Glutamatergic neuron (in vitro differentiated cells): Measurements from ENCODE around the gene PRKCE. TPM values are rescaled to one million over a fixed set of nuclear protein-coding genes. Genes with fewer than 3 reads are reported as not detected.

Source experiments
- DNase-seq: peaks from one replicate; pipeline ENCODE4 v3.0.0; 2022
- H3K27ac Mint-ChIP-seq: one replicate; pipeline ENCODE4 v1.8.0; 2020; ENCODE audit warnings: mild to moderate bottlenecking, mixed read lengths, inconsistent platforms; ENCODE audit not compliant: unreplicated experiment
- H3K27me3 Mint-ChIP-seq: one replicate; pipeline ENCODE4 v1.8.0; 2020; ENCODE audit warnings: mild to moderate bottlenecking, moderate library complexity, mixed read lengths, inconsistent platforms; ENCODE audit not compliant: unreplicated experiment
- H3K36me3 Mint-ChIP-seq: one replicate; pipeline ENCODE4 v1.8.0; 2020; ENCODE audit warnings: mild to moderate bottlenecking, mixed read lengths, inconsistent platforms; ENCODE audit not compliant: unreplicated experiment
- H3K4me1 Mint-ChIP-seq: one replicate; pipeline ENCODE4 v1.8.0; 2020; ENCODE audit warnings: mild to moderate bottlenecking, low read depth, mixed read lengths, inconsistent platforms; ENCODE audit not compliant: unreplicated experiment
- H3K4me3 Mint-ChIP-seq: one replicate; pipeline ENCODE4 v1.8.0; 2020; ENCODE audit warnings: mild to moderate bottlenecking, mixed read lengths, inconsistent platforms; ENCODE audit not compliant: unreplicated experiment
- H3K9me3 Mint-ChIP-seq: one replicate; pipeline ENCODE4 v1.8.0; 2020; ENCODE audit warnings: mild to moderate bottlenecking, moderate library complexity, mixed read lengths, inconsistent platforms; ENCODE audit not compliant: unreplicated experiment
- total RNA-seq: library from RNA; stranded (reverse); fragmentation: NEBNext Ultra II Directional; extraction: Animal tissue kit (Norgen Biotek cat#: 25700); gene quantifications from one replicate; pipeline ENCODE4 v1.2.1, GENCODE V29; 2021; ENCODE audit not compliant: unreplicated experiment
- TF ChIP-seq, protein P1 (sequence below): fragments of 200-600 bp; sonication (generic); IDR thresholded peaks from one replicate; pipeline ENCODE4 v1.5.0; 2021; ENCODE audit not compliant: partially characterized antibody, unreplicated experiment

The PRKCE gene
- total RNA-seq, 1 donor from 2014 or later, result 74.8 TPM

GRCh38 chr2:45984896-45985473, 333.5 kb downstream of the PRKCE start:
- H3K27ac Mint-ChIP-seq, result no peak overlapping the region
- TF ChIP-seq, protein P1, sequence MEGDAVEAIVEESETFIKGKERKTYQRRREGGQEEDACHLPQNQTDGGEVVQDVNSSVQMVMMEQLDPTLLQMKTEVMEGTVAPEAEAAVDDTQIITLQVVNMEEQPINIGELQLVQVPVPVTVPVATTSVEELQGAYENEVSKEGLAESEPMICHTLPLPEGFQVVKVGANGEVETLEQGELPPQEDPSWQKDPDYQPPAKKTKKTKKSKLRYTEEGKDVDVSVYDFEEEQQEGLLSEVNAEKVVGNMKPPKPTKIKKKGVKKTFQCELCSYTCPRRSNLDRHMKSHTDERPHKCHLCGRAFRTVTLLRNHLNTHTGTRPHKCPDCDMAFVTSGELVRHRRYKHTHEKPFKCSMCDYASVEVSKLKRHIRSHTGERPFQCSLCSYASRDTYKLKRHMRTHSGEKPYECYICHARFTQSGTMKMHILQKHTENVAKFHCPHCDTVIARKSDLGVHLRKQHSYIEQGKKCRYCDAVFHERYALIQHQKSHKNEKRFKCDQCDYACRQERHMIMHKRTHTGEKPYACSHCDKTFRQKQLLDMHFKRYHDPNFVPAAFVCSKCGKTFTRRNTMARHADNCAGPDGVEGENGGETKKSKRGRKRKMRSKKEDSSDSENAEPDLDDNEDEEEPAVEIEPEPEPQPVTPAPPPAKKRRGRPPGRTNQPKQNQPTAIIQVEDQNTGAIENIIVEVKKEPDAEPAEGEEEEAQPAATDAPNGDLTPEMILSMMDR, result no peak

DNA sequence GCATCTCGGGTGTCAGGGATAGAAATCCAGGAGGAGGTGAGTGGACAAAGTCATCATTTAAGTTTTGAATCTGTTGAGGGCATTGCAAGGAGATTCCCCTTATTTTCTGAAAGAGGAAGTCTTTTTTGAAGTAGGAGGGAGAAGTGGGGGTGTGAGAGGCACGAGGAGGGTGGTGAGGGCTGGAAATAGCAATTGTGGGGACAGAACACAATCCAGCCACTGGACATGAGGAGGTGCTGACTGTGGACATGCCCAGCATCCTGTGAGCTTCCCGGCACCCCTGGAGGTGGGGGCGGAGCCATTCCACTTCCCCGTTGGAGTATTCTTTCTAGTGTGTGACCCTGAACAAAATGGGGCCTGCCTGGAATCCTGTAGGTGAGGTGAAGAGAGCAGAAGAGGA, 335.0 kb downstream of the PRKCE start:
- no peak for DNase-seq
- TF ChIP-seq, protein P1, result no peak
- no peak overlapping the region for H3K27ac Mint-ChIP-seq
- H3K4me1 Mint-ChIP-seq, result peaks cover 2% of the 10 kb centered on the region
- peaks cover 9% of the 10 kb centered on the region for H3K36me3 Mint-ChIP-seq
- H3K4me3 Mint-ChIP-seq, result no peak overlapping the region
- peaks cover 12% of the 10 kb centered on the region for H3K27me3 Mint-ChIP-seq
- peaks cover 7% of the 10 kb centered on the region for H3K9me3 Mint-ChIP-seq

More at GRCh38 chr2:45984896-45985473, 333.5 kb downstream of the PRKCE start:
- peaks cover 2% of the 10 kb centered on the region for H3K4me1 Mint-ChIP-seq
- peaks cover 9% of the 10 kb centered on the region for H3K36me3 Mint-ChIP-seq
- DNase-seq, result no peak
- peaks cover 7% of the 10 kb centered on the region for H3K9me3 Mint-ChIP-seq
- no peak overlapping the region for H3K4me3 Mint-ChIP-seq
- H3K27me3 Mint-ChIP-seq, result peaks cover 10% of the 10 kb centered on the region

DNA sequence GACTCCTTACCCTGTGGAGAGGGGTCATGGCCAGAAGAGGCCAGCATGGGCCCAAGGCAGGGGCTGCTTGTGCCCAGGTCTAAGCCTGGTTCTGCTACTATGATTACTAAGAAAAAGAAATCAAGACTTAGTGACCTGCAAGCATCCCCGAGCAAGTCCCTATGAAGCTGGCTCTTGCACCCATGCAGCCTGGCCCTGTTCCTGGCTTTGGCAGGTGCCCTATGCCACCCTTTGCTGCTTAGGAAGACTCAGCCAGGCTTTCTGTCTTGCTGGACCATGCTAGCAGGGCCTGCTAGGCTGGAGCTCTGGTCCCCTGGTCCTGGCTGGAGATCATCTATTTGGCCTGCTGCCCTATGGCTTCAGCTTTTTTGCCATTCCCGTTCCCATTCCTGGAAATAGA, 336.4 kb downstream of the PRKCE start:
- H3K4me3 Mint-ChIP-seq, result no peak overlapping the region
- no peak for DNase-seq
- H3K4me1 Mint-ChIP-seq, result peaks cover 2% of the 10 kb centered on the region
- TF ChIP-seq, protein P1, result no peak
- no peak overlapping the region for H3K27ac Mint-ChIP-seq
- H3K36me3 Mint-ChIP-seq, result no peaks in the 10 kb centered on the region
- H3K27me3 Mint-ChIP-seq, result peaks cover 10% of the 10 kb centered on the region
- peaks cover 9% of the 10 kb centered on the region for H3K9me3 Mint-ChIP-seq

- H3K4me3 Mint-ChIP-seq, result no peak overlapping the region
- H3K4me1 Mint-ChIP-seq, result peaks cover 2% of the 10 kb centered on the region
- H3K27me3 Mint-ChIP-seq, result peaks cover 10% of the 10 kb centered on the region
- H3K9me3 Mint-ChIP-seq, result peaks cover 2% of the 10 kb centered on the region
- H3K36me3 Mint-ChIP-seq, result no peaks in the 10 kb centered on the region
- TF ChIP-seq, protein P1, result no peak
- no peak for DNase-seq
- no peak overlapping the region for H3K27ac Mint-ChIP-seq
These were observed 337.4 kb downstream of the PRKCE start for GRCh38 chr2:45988879-45989278.

DNA sequence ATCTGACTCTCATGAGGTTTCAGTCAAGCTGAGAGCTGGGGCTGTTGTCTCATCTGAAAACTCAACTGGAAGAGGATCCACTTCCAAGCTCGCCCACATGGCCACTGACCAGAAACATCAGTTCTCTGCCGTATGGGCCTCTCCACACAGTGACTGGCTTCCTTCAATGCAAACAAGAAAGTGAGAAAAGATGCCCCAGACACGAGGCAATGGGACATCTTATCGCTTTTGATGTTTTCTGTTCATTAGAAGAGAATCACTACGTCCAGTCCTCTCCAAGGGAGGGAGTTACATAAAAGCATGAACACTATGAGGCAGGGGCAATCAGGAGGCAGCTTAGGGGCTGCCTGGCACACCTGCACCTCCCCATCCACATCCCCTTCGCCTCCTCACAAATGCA, 338.7 kb downstream of the PRKCE start:
- Mint-ChIP-seq H3K4me1 (peaks cover 2% of the 10 kb centered on the region), H3K27ac (no peak overlapping the region), H3K9me3 (peaks cover 2% of the 10 kb centered on the region), H3K4me3 (no peak overlapping the region), H3K27me3 (peaks cover 7% of the 10 kb centered on the region), H3K36me3 (no peaks in the 10 kb centered on the region)
- DNase-seq, result no peak
- TF ChIP-seq, protein P1, result no peak
